ENCODE results near the gene TRAF2.

Gene TRAF2

GRCh38 chr9:136853596-136854112 is 32.7 kb upstream of the TRAF2 start:
- Histone ChIP-seq H3K27ac (replicated peaks) (no peak overlapping the region), H3K4me3 (replicated peaks; ENCODE audit: insufficient read depth, low read length) (no peak overlapping the region), H3K27me3 (ENCODE audit: insufficient read depth, poor library complexity, severe bottlenecking) (no peaks in the 10 kb centered on the region)
- DNase-seq (ENCODE audit: low read depth in 1 of 2, low spot score in 1 of 2), result no peak
- TF ChIP-seq SPI1 (IDR thresholded peaks at IDR 0.05; ENCODE audit: borderline replicate concordance, low read depth), result no peak
- no peak for TF ChIP-seq REST (IDR thresholded peaks at IDR 0.05; ENCODE audit: insufficient replicate concordance, low read depth)
- no peak for TF ChIP-seq CTCF (IDR thresholded peaks at IDR 0.05; ENCODE audit: insufficient read depth, low read length)
- TF ChIP-seq GABPA (IDR thresholded peaks at IDR 0.05; ENCODE audit: low read depth), result no peak
- TF ChIP-seq POLR2AphosphoS5 (IDR thresholded peaks at IDR 0.05; ENCODE audit: low read depth), result no peak

GRCh38 chr9:136854113-136854841 is 32.0 kb upstream of the TRAF2 start:
- TF ChIP-seq REST (IDR thresholded peaks at IDR 0.05; ENCODE audit: insufficient replicate concordance, low read depth) (no peak), GABPA (IDR thresholded peaks at IDR 0.05; ENCODE audit: low read depth) (no peak), SPI1 (IDR thresholded peaks at IDR 0.05; ENCODE audit: borderline replicate concordance, low read depth) (no peak), CTCF (IDR thresholded peaks at IDR 0.05; ENCODE audit: insufficient read depth, low read length) (no peak), POLR2AphosphoS5 (IDR thresholded peaks at IDR 0.05; ENCODE audit: low read depth) (no peak)
- DNase-seq (ENCODE audit: low read depth in 1 of 2, low spot score in 1 of 2), result no peak
- Histone ChIP-seq H3K27ac (replicated peaks) (no peak overlapping the region), H3K27me3 (ENCODE audit: insufficient read depth, poor library complexity, severe bottlenecking) (no peaks in the 10 kb centered on the region), H3K4me3 (replicated peaks; ENCODE audit: insufficient read depth, low read length) (no peak overlapping the region)

DNA sequence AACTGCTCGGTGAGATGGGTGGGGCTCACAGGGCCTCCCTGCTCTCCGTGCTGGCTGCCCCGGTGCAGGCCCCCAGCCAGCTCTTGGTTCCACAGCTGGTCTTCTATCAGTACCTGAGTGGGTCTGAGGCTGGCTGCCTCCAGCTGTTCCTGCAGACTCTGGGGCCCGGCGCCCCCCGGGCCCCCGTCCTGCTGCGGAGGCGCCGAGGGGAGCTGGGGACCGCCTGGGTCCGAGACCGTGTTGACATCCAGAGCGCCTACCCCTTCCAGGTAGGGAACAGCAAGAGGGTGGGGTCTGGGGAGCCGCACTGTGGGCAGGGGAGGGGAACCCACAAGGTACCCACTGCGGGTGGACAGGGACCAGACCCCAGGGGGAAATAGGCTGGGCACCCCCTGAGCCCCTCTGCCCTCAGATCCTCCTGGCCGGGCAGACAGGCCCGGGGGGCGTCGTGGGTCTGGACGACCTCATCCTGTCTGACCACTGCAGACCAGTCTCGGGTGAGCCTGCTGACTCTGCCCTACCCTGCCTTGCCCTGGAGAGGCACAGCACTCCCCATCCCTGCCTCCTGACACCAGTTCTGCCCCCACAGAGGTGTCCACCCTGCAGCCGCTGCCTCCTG is 31.4 kb upstream of the TRAF2 start:
- TF ChIP-seq CTCF (IDR thresholded peaks at IDR 0.05; ENCODE audit: insufficient read depth, low read length), result no peak
- TF ChIP-seq POLR2AphosphoS5 (IDR thresholded peaks at IDR 0.05; ENCODE audit: low read depth), result no peak
- no peak for TF ChIP-seq SPI1 (IDR thresholded peaks at IDR 0.05; ENCODE audit: borderline replicate concordance, low read depth)
- TF ChIP-seq GABPA (IDR thresholded peaks at IDR 0.05; ENCODE audit: low read depth), result no peak
- TF ChIP-seq REST (IDR thresholded peaks at IDR 0.05; ENCODE audit: insufficient replicate concordance, low read depth), result no peak
- Histone ChIP-seq H3K27ac (replicated peaks) (no peak overlapping the region), H3K4me3 (replicated peaks; ENCODE audit: insufficient read depth, low read length) (no peak overlapping the region), H3K27me3 (ENCODE audit: insufficient read depth, poor library complexity, severe bottlenecking) (no peaks in the 10 kb centered on the region)
- DNase-seq (ENCODE audit: low read depth in 1 of 2, low spot score in 1 of 2), result no peak
